ENCODE data around the gene TXK. TPM values are rescaled to one million over a fixed set of nuclear protein-coding genes. Genes with fewer than 3 reads are reported as not detected.

The TXK gene
- total RNA-seq, 2 donors from 2014 or later, result 2.7 to 2.8 TPM

- no peak for DNase-seq (ENCODE audit: low spot score)
- peak; percentile 24 for TF ChIP-seq CTCF (IDR thresholded peaks at IDR 0.05)
Observed at GRCh38 chr4:48109413-48110263, 24.4 kb downstream of the TXK start.

GRCh38 chr4:48108309-48109073, 25.6 kb downstream of the TXK start:
- no peak overlapping the region for H3K4me3 ChIP-seq
- H3K27me3 ChIP-seq (replicated peaks; ENCODE audit: insufficient read depth), result no peaks in the 10 kb centered on the region
- no peaks in the 10 kb centered on the region for H3K9me3 ChIP-seq
- no peak for ATAC-seq (ENCODE audit: insufficient number of reproducible peaks, low FRiP score, low read depth)
- no peak for DNase-seq (ENCODE audit: low spot score)
- TF ChIP-seq CTCF (IDR thresholded peaks at IDR 0.05), result no peak
- H3K4me1 ChIP-seq (ENCODE audit: control insufficient read depth in 1 of 2, low read depth in 2 of 2), result no peaks in the 10 kb centered on the region
- no peaks in the 10 kb centered on the region for H3K36me3 ChIP-seq
- no peak overlapping the region for H3K27ac ChIP-seq

More at GRCh38 chr4:48109413-48110263, 24.4 kb downstream of the TXK start:
- Histone ChIP-seq H3K4me3 (no peak overlapping the region), H3K27me3 (replicated peaks; ENCODE audit: insufficient read depth) (no peaks in the 10 kb centered on the region), H3K27ac (no peak overlapping the region), H3K36me3 (no peaks in the 10 kb centered on the region), H3K9me3 (no peaks in the 10 kb centered on the region), H3K4me1 (ENCODE audit: control insufficient read depth in 1 of 2, low read depth in 2 of 2) (no peaks in the 10 kb centered on the region)
- no peak for ATAC-seq (ENCODE audit: insufficient number of reproducible peaks, low FRiP score, low read depth)

- H3K27me3 ChIP-seq (replicated peaks; ENCODE audit: insufficient read depth), result no peaks in the 10 kb centered on the region
- H3K27ac ChIP-seq, result no peak overlapping the region
- no peak for TF ChIP-seq CTCF (IDR thresholded peaks at IDR 0.05)
- no peak overlapping the region for H3K4me3 ChIP-seq
- H3K9me3 ChIP-seq, result no peaks in the 10 kb centered on the region
- DNase-seq (ENCODE audit: low spot score) (no peak), ATAC-seq (ENCODE audit: insufficient number of reproducible peaks, low FRiP score, low read depth) (no peak)
- no peaks in the 10 kb centered on the region for H3K4me1 ChIP-seq (ENCODE audit: control insufficient read depth in 1 of 2, low read depth in 2 of 2)
- H3K36me3 ChIP-seq, result no peaks in the 10 kb centered on the region
Observed at GRCh38 chr4:48105230-48105629, 28.8 kb downstream of the TXK start.

GRCh38 chr4:48103483-48104139, 30.4 kb downstream of the TXK start:
- DNase-seq (ENCODE audit: low spot score) (no peak), ATAC-seq (ENCODE audit: insufficient number of reproducible peaks, low FRiP score, low read depth) (no peak)
- H3K4me3 ChIP-seq, result no peak overlapping the region
- H3K36me3 ChIP-seq, result no peaks in the 10 kb centered on the region
- no peak overlapping the region for H3K27ac ChIP-seq
- no peaks in the 10 kb centered on the region for H3K9me3 ChIP-seq
- no peaks in the 10 kb centered on the region for H3K27me3 ChIP-seq (replicated peaks; ENCODE audit: insufficient read depth)
- TF ChIP-seq CTCF (IDR thresholded peaks at IDR 0.05), result no peak
- no peaks in the 10 kb centered on the region for H3K4me1 ChIP-seq (ENCODE audit: control insufficient read depth in 1 of 2, low read depth in 2 of 2)

GRCh38 chr4:48102303-48102702, 31.7 kb downstream of the TXK start:
- DNase-seq (ENCODE audit: low spot score) (no peak), ATAC-seq (ENCODE audit: insufficient number of reproducible peaks, low FRiP score, low read depth) (no peak)
- H3K4me3 ChIP-seq, result no peak overlapping the region
- no peaks in the 10 kb centered on the region for H3K27me3 ChIP-seq (replicated peaks; ENCODE audit: insufficient read depth)
- no peaks in the 10 kb centered on the region for H3K9me3 ChIP-seq
- no peak for TF ChIP-seq CTCF (IDR thresholded peaks at IDR 0.05)
- no peaks in the 10 kb centered on the region for H3K36me3 ChIP-seq
- no peaks in the 10 kb centered on the region for H3K4me1 ChIP-seq (ENCODE audit: control insufficient read depth in 1 of 2, low read depth in 2 of 2)
- no peak overlapping the region for H3K27ac ChIP-seq
